GM23338 (cell line): ENCODE measurements around the gene GPR34.

Experiments used
- JUNB ChIP-seq: IDR thresholded peaks from one replicate; pipeline ENCODE4 v1.6.1; 2016; ENCODE audit warnings: antibody characterized with exemption; ENCODE audit not compliant: unreplicated experiment
- NANOG ChIP-seq: IDR thresholded peaks from 2 replicates; pipeline ENCODE4 v1.6.1; 2016; ENCODE audit warnings: antibody characterized with exemption, borderline replicate concordance
- POLR2AphosphoS5 ChIP-seq: IDR thresholded peaks from 2 replicates; pipeline ENCODE4 v1.6.1; 2016; ENCODE audit warnings: antibody characterized with exemption, low read depth
- TF ChIP-seq, protein P1 (sequence below), 2 experiments: fragments of 200-600 bp in 1 of 2; sonication (generic) in 1 of 2; conservative IDR thresholded peaks; 2 replicates each; pipeline versions ENCODE4 v1.5.1 to v1.6.1; 2016 to 2017; ENCODE audit warnings: antibody characterized with exemption in 2 of 2, low read depth in 2 of 2, mild to moderate bottlenecking in 2 of 2, moderate library complexity in 1 of 2

DNA sequence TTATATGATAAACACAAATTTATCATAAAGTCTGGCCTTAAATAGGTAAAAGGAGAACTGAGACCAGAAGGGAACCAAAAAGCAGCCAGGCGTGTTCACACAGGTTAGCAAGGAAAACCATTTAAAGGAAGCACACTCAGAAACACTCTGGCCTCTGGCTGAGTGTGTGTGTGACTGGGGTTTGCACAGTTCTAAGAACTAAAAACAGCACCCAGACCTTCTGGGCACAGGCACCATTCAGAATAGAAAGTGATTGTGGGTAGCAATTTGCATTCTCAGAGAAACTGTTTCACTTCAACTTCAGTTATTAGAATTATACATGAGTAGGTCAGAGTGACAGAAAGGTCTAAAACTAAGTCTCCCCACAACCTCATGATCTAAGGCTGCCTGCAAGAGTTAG lies 45.2 kb downstream of the GPR34 start:
- TF ChIP-seq, protein P1, sequence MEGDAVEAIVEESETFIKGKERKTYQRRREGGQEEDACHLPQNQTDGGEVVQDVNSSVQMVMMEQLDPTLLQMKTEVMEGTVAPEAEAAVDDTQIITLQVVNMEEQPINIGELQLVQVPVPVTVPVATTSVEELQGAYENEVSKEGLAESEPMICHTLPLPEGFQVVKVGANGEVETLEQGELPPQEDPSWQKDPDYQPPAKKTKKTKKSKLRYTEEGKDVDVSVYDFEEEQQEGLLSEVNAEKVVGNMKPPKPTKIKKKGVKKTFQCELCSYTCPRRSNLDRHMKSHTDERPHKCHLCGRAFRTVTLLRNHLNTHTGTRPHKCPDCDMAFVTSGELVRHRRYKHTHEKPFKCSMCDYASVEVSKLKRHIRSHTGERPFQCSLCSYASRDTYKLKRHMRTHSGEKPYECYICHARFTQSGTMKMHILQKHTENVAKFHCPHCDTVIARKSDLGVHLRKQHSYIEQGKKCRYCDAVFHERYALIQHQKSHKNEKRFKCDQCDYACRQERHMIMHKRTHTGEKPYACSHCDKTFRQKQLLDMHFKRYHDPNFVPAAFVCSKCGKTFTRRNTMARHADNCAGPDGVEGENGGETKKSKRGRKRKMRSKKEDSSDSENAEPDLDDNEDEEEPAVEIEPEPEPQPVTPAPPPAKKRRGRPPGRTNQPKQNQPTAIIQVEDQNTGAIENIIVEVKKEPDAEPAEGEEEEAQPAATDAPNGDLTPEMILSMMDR (conservative IDR thresholded peaks at IDR 0.05; ENCODE audit: low read depth in 2 of 2): no peak
- no peak for TF ChIP-seq POLR2AphosphoS5
- TF ChIP-seq NANOG: no peak
- TF ChIP-seq JUNB: no peak
